Coronary artery (tissue), 2 donors: ENCODE data around the gene DCST2.

Source experiments
- DNase-seq: peaks from one replicate; pipeline ENCODE4 v3.0.0-alpha.2; 2017; ENCODE audit warnings: low spot score
- H3K27ac ChIP-seq, 2 donors: fragments of 200-600 bp; sonication (generic); one replicate each; pipeline ENCODE4 v1.5.1; 2016 to 2019
- H3K4me3 ChIP-seq: fragments of 200-600 bp; sonication (generic); 2 replicates; pipeline ENCODE4 v1.5.1; 2016; ENCODE audit warnings: mild to moderate bottlenecking, moderate library complexity
- CTCF ChIP-seq: fragments of 200-600 bp; sonication (generic); IDR thresholded peaks from one replicate; pipeline ENCODE4 v1.5.1; 2019; ENCODE audit warnings: antibody characterized with exemption

Gene DCST2

GRCh38 chr1:155018617-155019348 is 14.8 kb downstream of the DCST2 start:
- no peak for TF ChIP-seq CTCF
- peak overlapping the region in 1 of 2 donors; percentile 97 for H3K27ac ChIP-seq
- no peak for DNase-seq

GRCh38 chr1:155017946-155018316 is 15.7 kb downstream of the DCST2 start:
- no peak for TF ChIP-seq CTCF
- H3K27ac ChIP-seq: peak overlapping the region; percentile 84 to 97

More at GRCh38 chr1:155018617-155019348, 14.8 kb downstream of the DCST2 start:
- no peak overlapping the region for H3K4me3 ChIP-seq

GRCh38 chr1:155017041-155017945 is 16.3 kb downstream of the DCST2 start:
- DNase-seq: peak; percentile 96
- peak overlapping the region; percentile 84 to 97 for H3K27ac ChIP-seq
- TF ChIP-seq CTCF: peak; percentile 99
- H3K4me3 ChIP-seq: peak overlapping the region; percentile 79

More at GRCh38 chr1:155017946-155018316, 15.7 kb downstream of the DCST2 start:
- no peak for DNase-seq
- peak overlapping the region; percentile 79 for H3K4me3 ChIP-seq

GRCh38 chr1:155016231-155016831 is 17.2 kb downstream of the DCST2 start:
- Histone ChIP-seq H3K4me3 (no peak overlapping the region), H3K27ac (peak overlapping the region; percentile 84 to 97)
- no peak for DNase-seq
- no peak for TF ChIP-seq CTCF

GRCh38 chr1:155015527-155016230 is 17.9 kb downstream of the DCST2 start:
- Histone ChIP-seq H3K4me3 (no peak overlapping the region), H3K27ac (peak overlapping the region in 1 of 2 donors; percentile 97)
- no peak for TF ChIP-seq CTCF
- no peak for DNase-seq

GRCh38 chr1:155014709-155015508 is 18.7 kb downstream of the DCST2 start:
- Histone ChIP-seq H3K27ac (peak overlapping the region in 1 of 2 donors; percentile 97), H3K4me3 (no peak overlapping the region)
- no peak for TF ChIP-seq CTCF
- no peak for DNase-seq
